GM21717 (cell line): Measurements from ENCODE around the gene LIAS.

Source experiments
- ATAC-seq: cut with Tn5 transposase; IDR thresholded peaks from one replicate; pipeline ENCODE4 v1.9.1; 2021; ENCODE audit warnings: mild to moderate bottlenecking, moderate library complexity; ENCODE audit not compliant: unreplicated experiment

Gene LIAS

GRCh38 chr4:39528061-39528465 is 69.2 kb downstream of the LIAS start:
- ATAC-seq, result no peak
